Mucosa of descending colon (tissue), 3 donors: Measurements from ENCODE around the gene LMTK2. TPM values are rescaled to one million over a fixed set of nuclear protein-coding genes. Genes with fewer than 3 reads are reported as not detected.

Source experiments
- ATAC-seq: fragments of 200-7000 bp; cut with Tn5 transposase; one replicate; pipeline ENCODE4 v1.9.1; 2020; ENCODE audit warnings: mild to moderate bottlenecking, moderate library complexity
- DNase-seq, 3 donors: peaks; one replicate each; pipeline ENCODE4 v3.0.0-alpha.2; 2020
- H3K36me3 ChIP-seq: fragments of 200-600 bp; one replicate; pipeline ENCODE4 v1.8.0; 2021; ENCODE audit warnings: low read depth, mild to moderate bottlenecking
- H3K4me1 ChIP-seq: fragments of 200-600 bp; one replicate; pipeline ENCODE4 v1.8.0; 2021; ENCODE audit warnings: low read depth, mild to moderate bottlenecking
- H3K4me3 ChIP-seq: fragments of 200-600 bp; one replicate; pipeline ENCODE4 v1.8.0; 2021; ENCODE audit warnings: mild to moderate bottlenecking
- H3K9me3 ChIP-seq: fragments of 200-600 bp; one replicate; pipeline ENCODE4 v1.8.0; 2021; ENCODE audit warnings: mild to moderate bottlenecking
- CTCF ChIP-seq: fragments of 200-600 bp; IDR thresholded peaks from one replicate; pipeline ENCODE4 v1.8.0; 2022; ENCODE audit warnings: antibody characterized with exemption, mild to moderate bottlenecking
- intact Hi-C, 2 donors: fragments of 100-400 bp; cut with DNase I in 1 of 2; cut with micrococcal nuclease in 1 of 2; formaldehyde crosslinking; loops; one replicate each; pipeline versions ENCODE4 v1.11.0 to v1.11.1; 2022; cut with DNase I, micrococcal nuclease
- total RNA-seq, 3 donors: library from RNA; stranded (reverse); fragmentation: NEBNext Ultra II Directional in 2 of 3; extraction: Animal tissue kit (Norgen Biotek cat#: 25700) in 2 of 3; gene quantifications; one replicate each; pipeline versions ENCODE4 v1.2.1 to v1.2.4, GENCODE V29; 2021 to 2023
- donor health status: DM: no; HTN: no; CAD: no; lungs with moderate emphysema.
- donor health status: DM: no; HTN: no; CAD: no.
- donor health status: DM: no; HTN: yes; CAD: no.

The LMTK2 gene
- total RNA-seq, 3 donors from 2014 or later, result 48.6 to 70.2 (median 52.9) TPM

GRCh38 chr7:98157761-98158160, 51.1 kb downstream of the LMTK2 start:
- H3K4me3 ChIP-seq, result no peak overlapping the region
- intact Hi-C loops, result no loop called here

GRCh38 chr7:98162758-98163157, 56.1 kb downstream of the LMTK2 start:
- intact Hi-C loops, result no loop called here
- H3K4me3 ChIP-seq, result no peak overlapping the region
- DNase-seq (no peak), ATAC-seq (no peak)
- TF ChIP-seq CTCF, result no peak
- H3K9me3 ChIP-seq, result no peaks in the 10 kb centered on the region
- no peaks in the 10 kb centered on the region for H3K36me3 ChIP-seq
- no peaks in the 10 kb centered on the region for H3K4me1 ChIP-seq

More at GRCh38 chr7:98157761-98158160, 51.1 kb downstream of the LMTK2 start:
- H3K36me3 ChIP-seq, result no peaks in the 10 kb centered on the region
- H3K9me3 ChIP-seq, result no peaks in the 10 kb centered on the region
- no peak for DNase-seq
- H3K4me1 ChIP-seq, result no peaks in the 10 kb centered on the region
- no peak for TF ChIP-seq CTCF
- peak; percentile 53 for ATAC-seq

GRCh38 chr7:98163269-98163668, 56.6 kb downstream of the LMTK2 start:
- Histone ChIP-seq H3K4me1 (peaks cover under 1% of the 10 kb centered on the region), H3K9me3 (no peaks in the 10 kb centered on the region), H3K4me3 (no peak overlapping the region), H3K36me3 (no peaks in the 10 kb centered on the region)
- intact Hi-C loops, result no loop called here
- ATAC-seq (peak; percentile 71), DNase-seq (no peak)
- TF ChIP-seq CTCF, result no peak

- peak in 2 of 3 donors; percentile 63 to 77 for DNase-seq
- TF ChIP-seq CTCF, result no peak
- ATAC-seq, result peak; percentile 75
- no peaks in the 10 kb centered on the region for H3K9me3 ChIP-seq
- peaks cover 5% of the 10 kb centered on the region for H3K4me1 ChIP-seq
- H3K4me3 ChIP-seq, result no peak overlapping the region
- no peaks in the 10 kb centered on the region for H3K36me3 ChIP-seq
- intact Hi-C loops, result no loop called here
These were observed 57.2 kb downstream of the LMTK2 start for GRCh38 chr7:98163704-98164494.

GRCh38 chr7:98165827-98166667, 59.4 kb downstream of the LMTK2 start:
- no peak overlapping the region for H3K4me3 ChIP-seq
- H3K9me3 ChIP-seq, result no peaks in the 10 kb centered on the region
- DNase-seq (peak; percentile 74 to 84 (median 84)), ATAC-seq (peak; percentile 75)
- H3K36me3 ChIP-seq, result no peaks in the 10 kb centered on the region
- TF ChIP-seq CTCF, result peak; percentile 66
- peaks cover 5% of the 10 kb centered on the region for H3K4me1 ChIP-seq
- intact Hi-C loops, result loop anchor here (5.0 kb wide), 3 partner anchors 59 to 144 kb away; partner anchors contain the start of gene LMTK2 (in 1 of the 2)
